ENCODE measurements around the gene CLDN10.

Gene CLDN10

GRCh38 chr13:95603887-95604555 is 51.5 kb downstream of the CLDN10 start:
- no peak for DNase-seq

GRCh38 chr13:95604556-95604915 is 52.0 kb downstream of the CLDN10 start:
- no peak for DNase-seq

- DNase-seq: no peak
Measured at GRCh38 chr13:95605448-95606125, 53.1 kb downstream of the CLDN10 start.

GRCh38 chr13:95607366-95607765 is 54.8 kb downstream of the CLDN10 start:
- DNase-seq: no peak

GRCh38 chr13:95608640-95609323 is 56.3 kb downstream of the CLDN10 start:
- no peak for DNase-seq

GRCh38 chr13:95614641-95615245 is 62.2 kb downstream of the CLDN10 start:
- DNase-seq: no peak

- no peak for DNase-seq
Measured at GRCh38 chr13:95615539-95615938, 63.0 kb downstream of the CLDN10 start.

- no peak for DNase-seq
Measured at GRCh38 chr13:95620030-95620824, 67.7 kb downstream of the CLDN10 start.

GRCh38 chr13:95620825-95621498 is 68.4 kb downstream of the CLDN10 start:
- DNase-seq: no peak

- DNase-seq: no peak
Measured at GRCh38 chr13:95623141-95623540, 70.6 kb downstream of the CLDN10 start.

GRCh38 chr13:95624020-95624419 is 71.5 kb downstream of the CLDN10 start:
- no peak for DNase-seq

GRCh38 chr13:95626768-95627167 is 74.2 kb downstream of the CLDN10 start:
- DNase-seq: no peak

- DNase-seq: no peak
Measured at GRCh38 chr13:95627590-95627989, 75.1 kb downstream of the CLDN10 start.

- no peak for DNase-seq
Measured at GRCh38 chr13:95628488-95628887, 76.0 kb downstream of the CLDN10 start.

- DNase-seq: no peak
Measured at GRCh38 chr13:95629071-95629470, 76.6 kb downstream of the CLDN10 start.
